ENCODE data around the gene SLAIN1.
"Not testable (repeated sequence)": the region's sequence is repeated elsewhere in the genome, so short reads cannot be mapped to it uniquely, and the experiment has no call there.

SLAIN1 gene

GRCh38 chr13:77697217-77698103 lies at the start of gene SLAIN1:
SLAIN1 (plus strand) TSS chr13:77697687; CDS start chr13:77697914, 227 bp downstream.
- DNase-seq (ENCODE audit: low spot score): peak; percentile 92

GRCh38 chr13:77650409-77650808 lies 47.1 kb upstream of the SLAIN1 start:
- DNase-seq (ENCODE audit: low spot score): no peak

GRCh38 chr13:77653301-77653700 lies 44.2 kb upstream of the SLAIN1 start:
- DNase-seq (ENCODE audit: low spot score): no peak

GRCh38 chr13:77660016-77660415 lies 37.5 kb upstream of the SLAIN1 start:
- not testable (repeated sequence) for DNase-seq (ENCODE audit: low spot score)

- DNase-seq (ENCODE audit: low spot score): no peak
Observed at GRCh38 chr13:77660841-77661250, 36.6 kb upstream of the SLAIN1 start.

- not testable (repeated sequence) for DNase-seq (ENCODE audit: low spot score)
Observed at GRCh38 chr13:77662301-77662700, 35.2 kb upstream of the SLAIN1 start.

GRCh38 chr13:77662831-77663230 lies 34.7 kb upstream of the SLAIN1 start:
- not testable (repeated sequence) for DNase-seq (ENCODE audit: low spot score)

GRCh38 chr13:77674852-77675251 lies 22.6 kb upstream of the SLAIN1 start:
- DNase-seq (ENCODE audit: low spot score): no peak

- no peak for DNase-seq (ENCODE audit: low spot score)
Observed at GRCh38 chr13:77678691-77679235, 18.7 kb upstream of the SLAIN1 start.

GRCh38 chr13:77687799-77688198 lies 9.7 kb upstream of the SLAIN1 start:
- DNase-seq (ENCODE audit: low spot score): no peak

- no peak for DNase-seq (ENCODE audit: low spot score)
Observed at GRCh38 chr13:77691871-77692270, 5.6 kb upstream of the SLAIN1 start.

- DNase-seq (ENCODE audit: low spot score): no peak
Observed at GRCh38 chr13:77692746-77693448, 4.6 kb upstream of the SLAIN1 start.

GRCh38 chr13:77693449-77693940 lies 4.0 kb upstream of the SLAIN1 start:
- no peak for DNase-seq (ENCODE audit: low spot score)

- DNase-seq (ENCODE audit: low spot score): no peak
Observed at GRCh38 chr13:77696006-77696878, 1.2 kb upstream of the SLAIN1 start.

GRCh38 chr13:77696879-77697216 lies 639 bp upstream of the SLAIN1 start:
- DNase-seq (ENCODE audit: low spot score): no peak

GRCh38 chr13:77698201-77699058 lies 943 bp downstream of the SLAIN1 start:
- DNase-seq (ENCODE audit: low spot score): peak; percentile 60

GRCh38 chr13:77699059-77699680 lies 1.7 kb downstream of the SLAIN1 start:
- no peak for DNase-seq (ENCODE audit: low spot score)

- DNase-seq (ENCODE audit: low spot score): no peak
Observed at GRCh38 chr13:77701305-77701704, 3.8 kb downstream of the SLAIN1 start.

GRCh38 chr13:77702366-77702765 lies 4.9 kb downstream of the SLAIN1 start:
- DNase-seq (ENCODE audit: low spot score): no peak

GRCh38 chr13:77703408-77703807 lies 5.9 kb downstream of the SLAIN1 start:
- DNase-seq (ENCODE audit: low spot score): no peak
